Fibroblast of pulmonary artery (primary cell): ENCODE results near the gene WDR27.

Source experiments
- DNase-seq: peaks from one replicate; pipeline ENCODE4 v3.0.0-alpha.2; 2010; ENCODE audit warnings: low read depth
- H3K4me3 ChIP-seq: replicated peaks from 2 replicates; pipeline ENCODE4 v1.5.1; 2011; ENCODE audit warnings: low read depth, mild to moderate bottlenecking, control low read depth, low read length, moderate library complexity
- CTCF ChIP-seq: IDR thresholded peaks from 2 replicates; pipeline ENCODE4 v1.5.1; 2011; ENCODE audit warnings: mild to moderate bottlenecking, control low read depth, low read length, inconsistent platforms; ENCODE audit errors: missing control alignments

The WDR27 gene

DNA sequence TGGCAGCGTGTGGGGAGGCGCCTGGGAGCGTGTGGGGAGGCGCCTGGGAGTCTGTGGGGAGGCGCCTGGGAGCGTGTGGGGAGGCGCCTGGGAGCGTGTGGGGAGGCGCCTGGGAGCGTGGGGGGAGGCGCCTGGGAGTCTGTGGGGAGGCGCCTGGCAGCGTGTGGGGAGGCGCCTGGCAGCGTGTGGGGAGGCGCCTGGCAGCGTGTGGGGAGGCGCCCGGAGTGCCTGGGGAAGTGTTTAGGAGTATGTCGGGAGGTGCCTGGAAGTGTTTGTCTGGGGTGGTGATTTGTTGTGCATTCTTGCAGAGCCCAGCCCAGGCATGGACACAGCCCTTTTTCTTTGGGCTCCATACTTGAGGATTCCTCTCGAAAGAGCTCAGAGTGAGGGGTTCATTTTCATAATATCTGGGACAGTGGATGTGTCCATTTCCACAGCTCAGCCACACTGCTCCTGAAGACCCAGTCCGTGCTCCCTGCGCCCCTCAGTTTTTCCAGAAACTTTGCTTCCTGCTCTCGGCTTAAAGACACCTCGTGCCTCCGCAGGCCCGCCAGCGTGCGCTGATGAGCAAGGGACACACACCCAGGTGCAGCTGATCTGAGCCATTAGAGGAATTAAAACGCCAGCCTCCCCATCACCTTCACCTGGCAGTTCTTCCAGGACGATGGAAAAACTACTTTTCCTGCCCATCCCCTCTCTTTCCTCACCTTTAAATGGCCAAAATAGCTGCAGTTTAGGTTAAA is 276.0 kb downstream of the WDR27 start:
- DNase-seq, result peak; percentile 33
- no peak for TF ChIP-seq CTCF
- H3K4me3 ChIP-seq, result no peak overlapping the region

DNA sequence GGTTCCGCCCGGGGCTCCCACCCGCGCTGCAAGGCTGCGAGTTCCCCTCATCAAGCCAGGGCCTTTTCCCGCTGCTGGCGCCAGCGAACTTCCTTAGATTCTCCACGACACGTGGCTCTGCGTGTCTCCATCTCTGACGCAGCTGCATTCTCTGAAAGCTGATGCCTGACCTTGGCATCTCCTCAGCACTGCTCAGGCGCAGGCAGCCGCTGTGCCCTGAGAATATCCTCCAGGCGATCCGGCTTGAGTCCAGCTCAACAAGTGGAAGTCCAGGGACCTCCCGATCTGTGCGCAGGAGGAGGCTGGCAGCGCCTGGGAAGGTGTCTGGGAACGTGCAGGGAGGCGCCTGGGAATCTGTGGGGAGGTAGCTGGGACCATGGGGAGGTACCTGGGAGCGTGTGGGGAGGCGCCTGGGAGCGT is 277.0 kb downstream of the WDR27 start:
- H3K4me3 ChIP-seq, result peak overlapping the region; percentile 22
- DNase-seq, result peak; percentile 64
- no peak for TF ChIP-seq CTCF

GRCh38 chr6:169424149-169424804 is 277.6 kb downstream of the WDR27 start:
- no peak overlapping the region for H3K4me3 ChIP-seq
- DNase-seq, result no peak
- no peak for TF ChIP-seq CTCF

DNA sequence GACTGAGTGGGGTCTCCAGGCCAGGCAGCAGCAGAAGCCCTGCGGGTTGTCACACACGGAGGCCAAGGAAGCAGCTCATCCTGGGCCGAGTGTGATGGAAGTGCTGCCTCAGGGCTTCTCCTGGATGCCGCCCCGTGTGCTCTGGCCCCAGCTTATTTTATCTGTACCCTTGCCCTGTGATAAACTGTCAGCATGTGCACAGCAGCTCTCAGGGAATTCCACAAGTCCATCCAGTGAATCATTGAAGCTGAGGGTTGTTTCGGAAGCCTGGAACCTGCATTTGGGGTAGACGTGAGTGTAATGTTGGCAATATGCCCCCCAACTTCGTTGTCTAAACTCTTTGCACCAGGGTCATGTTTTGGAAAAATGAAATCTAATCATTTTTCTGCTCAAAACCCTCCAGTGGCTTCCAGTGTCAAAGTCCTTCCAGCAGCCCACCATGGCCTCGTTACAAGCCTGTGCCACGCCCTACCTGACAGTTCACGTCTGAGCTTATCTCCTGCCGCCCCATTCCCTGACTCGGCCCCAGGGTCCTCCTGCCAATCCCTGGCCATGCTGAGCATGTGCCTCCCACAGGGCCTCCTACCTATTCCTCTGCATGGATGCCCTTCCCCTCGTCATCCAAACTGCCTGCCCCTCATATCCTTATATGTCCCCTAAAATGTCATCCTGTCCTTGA is 280.1 kb downstream of the WDR27 start:
- TF ChIP-seq CTCF, result no peak
- no peak for DNase-seq
- H3K4me3 ChIP-seq, result no peak overlapping the region

GRCh38 chr6:169420912-169421543 is 280.8 kb downstream of the WDR27 start:
- no peak overlapping the region for H3K4me3 ChIP-seq
- no peak for DNase-seq
- no peak for TF ChIP-seq CTCF

DNA sequence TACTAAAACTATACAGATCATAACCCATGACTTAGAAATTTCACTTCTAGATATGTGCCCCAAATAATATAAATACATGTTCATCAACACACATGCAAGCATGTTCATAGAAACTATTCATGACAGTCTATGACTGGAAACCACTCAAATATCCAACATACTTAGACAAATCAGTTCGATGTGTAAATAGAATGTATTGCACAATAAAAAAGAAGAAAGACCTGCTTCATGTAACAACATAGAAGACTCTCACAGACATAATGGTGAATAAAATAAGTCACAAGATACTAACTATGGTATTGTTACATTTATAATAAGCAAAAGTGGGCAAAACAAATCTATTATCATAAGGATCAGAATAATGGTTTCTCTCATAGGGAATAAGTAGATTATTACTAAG is 284.7 kb downstream of the WDR27 start:
- DNase-seq, result no peak
- TF ChIP-seq CTCF, result no peak
- no peak overlapping the region for H3K4me3 ChIP-seq
